ENCODE results near the gene CDC42EP5.
A peak's percentile ranks its signal among the peaks of the same experiment; 100 is the strongest.

- TF ChIP-seq HMGXB4 (CRISPR knock-in tag; IDR thresholded peaks at IDR 0.05) (no peak), CTCF (IDR thresholded peaks at IDR 0.05) (no peak), FOXK1 (CRISPR knock-in tag; IDR thresholded peaks at IDR 0.05) (0 out of 2 replicates have a peak, but pooled peaks have one; percentile 4), CREM (CRISPR knock-in tag; IDR thresholded peaks at IDR 0.05) (no peak; the same call in 1 of the 2 replicates), E2F4 (CRISPR knock-in tag; IDR thresholded peaks at IDR 0.05; ENCODE audit: borderline replicate concordance, low read depth) (no peak), NFE2L1 (CRISPR knock-in tag; IDR thresholded peaks at IDR 0.05) (no peak), NR2C2 (CRISPR knock-in tag; IDR thresholded peaks at IDR 0.05) (0 out of 2 replicates have a peak, but pooled peaks have one; percentile 37), TEAD1 (CRISPR knock-in tag; IDR thresholded peaks at IDR 0.05) (no peak), CREB1 (CRISPR knock-in tag; IDR thresholded peaks at IDR 0.05) (no peak), USF2 (CRISPR knock-in tag; IDR thresholded peaks at IDR 0.05) (peak; percentile 20; the same call in 1 of the 2 replicates), SP1 (CRISPR knock-in tag; conservative IDR thresholded peaks at IDR 0.05) (no peak), TCF7 (CRISPR knock-in tag; IDR thresholded peaks at IDR 0.05; ENCODE audit: low read depth) (no peak)
Measured at GRCh38 chr19:54470991-54471782, 1.9 kb downstream of the CDC42EP5 start.
